Skin epidermis (tissue), 12 donors: Measurements from ENCODE around the gene UPK3BL1.
"Not testable (repeated sequence)": the region's sequence is repeated elsewhere in the genome, so short reads cannot be mapped to it uniquely, and the experiment has no call there.

Source experiments
- H3K27ac ChIP-seq, 21 experiments: fragments of 200-600 bp; sonication (generic) in 11 of 21; one replicate each; pipeline ENCODE4 v1.5.0; 2020; ENCODE audit warnings: mild to moderate bottlenecking in 3 of 21, inconsistent platforms in 2 of 21, moderate library complexity in 2 of 21
- H3K4me3 ChIP-seq, 7 experiments: fragments of 200-600 bp; sonication (generic) in 2 of 7; one replicate each; pipeline ENCODE4 v1.5.0; 2020; ENCODE audit warnings: inconsistent platforms in 2 of 7, mild to moderate bottlenecking in 2 of 7, moderate library complexity in 1 of 7

UPK3BL1 gene, protein sequence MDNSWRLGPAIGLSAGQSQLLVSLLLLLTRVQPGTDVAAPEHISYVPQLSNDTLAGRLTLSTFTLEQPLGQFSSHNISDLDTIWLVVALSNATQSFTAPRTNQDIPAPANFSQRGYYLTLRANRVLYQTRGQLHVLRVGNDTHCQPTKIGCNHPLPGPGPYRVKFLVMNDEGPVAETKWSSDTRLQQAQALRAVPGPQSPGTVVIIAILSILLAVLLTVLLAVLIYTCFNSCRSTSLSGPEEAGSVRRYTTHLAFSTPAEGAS

DNA sequence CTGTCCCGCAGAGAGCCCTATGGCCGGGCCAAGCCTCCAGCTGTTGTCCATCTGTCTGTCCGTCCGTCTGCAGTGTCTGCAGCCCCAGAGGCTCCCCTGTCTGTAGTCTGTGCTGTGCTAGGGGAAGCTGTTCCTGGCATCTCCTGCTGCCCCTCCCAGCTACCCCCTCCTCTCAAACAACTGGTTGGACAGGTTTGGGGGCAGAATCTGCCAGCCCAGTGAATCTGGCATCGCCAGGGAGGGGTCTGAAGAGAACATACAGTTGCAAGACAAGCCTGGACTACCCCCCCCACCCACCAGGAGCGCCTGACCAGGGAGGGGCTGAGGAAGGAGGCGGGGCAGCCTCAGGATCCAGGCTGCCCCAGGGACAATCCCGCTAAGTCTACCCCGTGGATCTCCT lies at the start of gene UPK3BL1:
Gene UPK3BL1, minus strand, starts transcription at position 101 of the 400 bp plus-strand sequence. Its CDS starts 50 bp downstream, at position 51.
- H3K27ac ChIP-seq, H3K4me3 ChIP-seq: not testable (repeated sequence)

DNA sequence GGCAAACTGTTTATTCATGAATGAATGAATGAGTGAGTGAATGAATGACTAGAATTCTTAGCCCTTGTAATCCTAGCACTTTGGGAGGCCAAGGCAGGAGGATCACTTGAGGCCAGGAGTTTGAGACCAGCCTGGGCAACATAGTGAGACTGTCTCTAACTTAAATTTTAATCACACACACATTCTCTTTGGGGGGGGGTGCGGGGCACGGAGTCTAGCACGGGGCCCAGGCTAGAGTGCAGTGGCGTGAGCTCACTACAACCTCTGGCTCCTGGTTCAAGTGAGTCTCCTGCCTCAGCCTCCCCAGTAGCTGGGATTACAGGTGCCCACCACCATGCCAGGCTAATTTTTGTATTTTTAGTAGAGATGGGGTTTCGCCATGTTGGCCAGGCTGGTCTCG lies 48.0 kb upstream of the UPK3BL1 start:
- H3K4me3 ChIP-seq, H3K27ac ChIP-seq: not testable (repeated sequence)

DNA sequence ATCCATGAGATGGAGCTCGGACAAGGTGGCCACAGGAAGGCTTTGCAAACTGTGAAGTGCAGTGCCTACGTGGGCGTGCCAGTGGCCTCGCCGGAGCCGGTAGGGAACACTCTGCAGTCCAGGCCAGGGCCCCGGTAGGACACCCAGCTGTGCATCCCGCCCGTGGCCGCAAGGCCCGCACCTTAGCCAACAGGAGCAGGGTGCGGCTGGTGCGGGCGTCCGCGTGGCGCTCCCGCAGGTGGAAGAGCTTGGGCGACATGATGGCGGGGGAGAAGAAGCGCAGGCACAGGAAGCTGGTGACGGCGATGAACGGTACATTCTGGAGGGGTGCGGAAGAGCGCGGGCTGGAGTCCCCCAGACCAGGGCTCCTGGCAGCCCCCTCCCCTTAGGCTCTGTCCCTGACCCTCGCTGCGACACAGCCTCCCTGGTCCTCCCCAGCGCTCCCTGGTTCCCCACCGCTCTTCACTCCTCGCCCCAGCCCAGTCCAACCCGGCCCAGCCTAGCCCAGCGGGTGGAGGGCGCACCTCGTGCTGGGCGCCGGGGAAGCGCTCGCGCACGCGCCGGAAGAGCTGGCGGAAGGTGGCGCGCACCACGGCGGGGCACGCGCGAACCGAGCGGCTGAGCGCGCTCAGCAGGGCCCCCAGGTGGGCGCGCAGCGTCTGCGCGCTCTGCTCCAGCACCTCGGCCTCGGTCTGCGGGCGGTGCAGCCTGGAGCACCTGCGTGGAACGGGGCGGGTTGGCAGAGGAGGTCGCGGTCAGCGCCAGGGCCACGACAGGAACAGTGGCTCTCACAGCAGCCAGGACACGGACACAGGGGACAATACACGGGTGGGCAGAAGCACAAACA lies 47.1 kb upstream of the UPK3BL1 start:
- Histone ChIP-seq H3K27ac (peak overlapping the region in 1 of 21 experiments; percentile 72), H3K4me3 (peak overlapping the region in 2 of 7 experiments; percentile 30 to 32)

DNA sequence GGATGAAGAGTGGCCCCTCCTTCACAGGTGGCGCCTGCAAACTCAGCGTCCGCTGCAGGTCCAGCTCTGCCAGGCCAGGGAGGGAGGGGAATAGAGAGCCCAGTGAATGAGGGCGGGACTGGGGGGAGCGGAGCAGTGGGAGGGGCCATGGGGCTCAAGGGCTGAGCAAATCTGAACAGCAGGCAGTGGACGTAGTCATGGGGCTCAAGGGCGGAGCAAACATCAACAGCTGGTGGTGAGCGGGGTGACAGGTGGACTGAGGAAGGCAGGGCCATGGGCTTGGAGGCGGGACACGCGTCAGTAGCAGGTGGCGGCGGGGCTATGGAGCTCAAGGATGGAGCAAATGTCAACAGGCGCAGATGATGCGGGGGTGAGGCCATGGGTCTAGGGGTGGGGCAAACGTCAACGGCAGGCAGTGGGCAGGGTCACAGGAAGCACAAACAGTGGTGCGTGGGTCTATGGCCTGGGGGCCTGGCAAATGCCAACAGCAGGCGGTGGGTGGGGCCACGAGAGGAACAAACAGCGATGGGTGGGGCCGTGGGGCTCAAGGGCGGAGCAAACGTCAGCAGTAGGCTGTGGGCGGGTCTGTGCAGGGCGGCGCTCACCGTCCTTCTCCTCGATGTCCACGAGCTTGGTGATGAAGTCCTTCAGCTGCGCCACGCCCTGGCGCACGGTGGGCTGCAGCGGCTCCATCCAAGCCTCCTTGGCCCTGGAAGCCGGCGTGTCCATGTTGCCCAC lies 45.9 kb upstream of the UPK3BL1 start:
- H3K4me3 ChIP-seq, H3K27ac ChIP-seq: not testable (repeated sequence)

DNA sequence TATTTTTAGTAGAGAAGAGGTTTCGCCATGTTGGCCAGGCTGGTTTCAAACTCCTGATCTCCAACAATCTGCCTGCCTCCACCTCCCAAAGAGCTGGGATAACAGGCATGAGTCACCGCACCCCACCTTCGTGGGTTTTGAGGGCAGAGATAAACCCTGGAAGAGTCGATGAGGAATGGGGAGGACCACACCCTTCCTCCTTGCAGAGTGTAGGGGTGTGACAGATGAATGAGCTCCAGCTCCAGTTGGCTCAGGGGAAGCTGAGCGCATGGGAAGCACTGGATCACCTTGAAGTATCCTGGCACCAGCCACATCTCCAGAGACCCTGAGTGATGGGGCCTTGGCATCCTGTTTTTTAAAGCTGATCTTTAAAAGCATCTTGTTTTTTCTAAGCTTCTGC lies 40.0 kb upstream of the UPK3BL1 start:
- not testable (repeated sequence) for H3K27ac ChIP-seq, H3K4me3 ChIP-seq

DNA sequence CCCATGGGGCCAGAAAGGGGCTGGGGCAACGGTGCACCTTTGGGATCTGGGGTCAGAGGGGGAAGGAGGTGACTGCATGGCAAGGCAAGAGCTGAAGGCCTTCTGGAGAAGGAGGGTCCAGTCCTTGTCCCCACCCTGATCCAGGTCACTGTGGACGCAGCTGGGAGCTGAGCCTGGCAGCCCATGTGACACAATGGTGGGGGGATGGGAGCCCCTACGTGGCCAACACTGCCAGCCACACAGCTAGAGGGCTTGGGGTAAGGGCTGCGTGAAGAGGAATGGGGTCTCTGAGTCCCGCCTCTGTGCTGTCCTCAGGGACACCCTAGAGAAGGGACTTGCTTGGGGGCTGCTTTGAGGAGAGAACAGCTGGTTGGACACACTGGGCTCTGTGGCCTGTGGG lies 38.2 kb upstream of the UPK3BL1 start:
- H3K27ac ChIP-seq, H3K4me3 ChIP-seq: not testable (repeated sequence)

DNA sequence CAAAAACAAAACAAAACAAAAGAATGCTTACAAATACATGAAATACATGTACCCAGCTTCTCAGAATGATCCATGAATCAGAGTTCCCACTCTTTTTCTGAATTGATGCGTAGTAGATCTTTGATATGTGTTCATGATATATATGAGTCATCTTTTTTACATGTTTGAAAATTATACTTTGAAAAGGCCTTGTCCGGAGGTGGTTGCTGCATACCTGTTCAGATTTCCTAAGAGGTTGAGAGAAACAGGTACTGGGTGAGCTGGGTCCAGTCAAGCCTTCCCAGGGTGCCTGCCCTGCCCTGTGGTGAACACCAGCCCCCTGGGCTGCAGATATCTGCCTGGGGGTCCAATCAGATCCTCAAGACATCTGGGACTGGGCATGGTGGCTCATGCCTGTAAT lies 33.0 kb upstream of the UPK3BL1 start:
- not testable (repeated sequence) for H3K27ac ChIP-seq, H3K4me3 ChIP-seq

DNA sequence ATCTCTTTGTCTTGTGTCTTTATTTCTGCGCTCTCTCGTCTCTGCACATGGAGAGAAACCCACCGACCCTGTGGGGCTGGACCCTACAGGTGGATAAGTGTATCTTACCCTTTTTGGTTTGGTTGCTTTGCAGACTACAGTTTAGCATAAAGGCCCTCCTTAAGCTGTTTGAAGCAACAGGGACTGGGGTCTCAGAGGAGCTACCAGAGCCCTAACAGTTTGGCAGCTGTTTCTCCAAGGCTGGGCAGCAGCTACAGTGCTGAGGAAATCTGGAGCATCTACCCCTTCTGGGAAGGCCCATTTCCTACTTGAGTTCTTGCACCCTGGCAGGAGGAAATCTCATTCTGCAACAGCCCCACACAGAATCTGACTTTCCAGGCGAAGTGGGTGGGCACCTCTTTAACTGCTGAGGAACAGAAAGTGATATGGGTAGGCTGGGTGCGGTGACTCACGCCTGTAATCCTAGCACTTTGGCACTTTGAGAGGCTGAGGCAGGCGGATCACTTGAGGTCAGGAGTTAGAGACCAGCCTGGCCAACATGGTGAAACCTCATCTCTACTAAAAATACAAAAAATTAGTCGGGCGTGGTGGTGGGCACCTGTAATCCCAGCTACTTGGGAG lies 31.0 kb upstream of the UPK3BL1 start:
- H3K27ac ChIP-seq, H3K4me3 ChIP-seq: not testable (repeated sequence)

DNA sequence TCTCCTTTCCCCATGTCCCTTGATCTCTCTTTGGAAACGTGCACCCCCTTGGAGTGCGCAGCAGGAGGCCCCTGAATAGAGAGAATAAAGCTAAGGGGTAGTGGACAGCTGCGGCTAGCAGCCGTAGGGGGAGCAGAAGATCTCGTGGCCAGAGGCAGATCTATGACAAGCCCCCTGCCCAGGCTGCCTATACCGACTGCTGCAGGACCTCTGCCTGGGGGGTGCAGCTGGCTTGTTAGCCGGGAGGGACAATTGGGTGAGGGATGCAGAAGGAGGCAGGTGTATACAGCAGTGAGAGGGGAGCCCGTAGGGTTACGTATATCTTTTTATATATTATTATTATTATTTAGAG lies 29.3 kb upstream of the UPK3BL1 start:
- not testable (repeated sequence) for H3K27ac ChIP-seq, H3K4me3 ChIP-seq

DNA sequence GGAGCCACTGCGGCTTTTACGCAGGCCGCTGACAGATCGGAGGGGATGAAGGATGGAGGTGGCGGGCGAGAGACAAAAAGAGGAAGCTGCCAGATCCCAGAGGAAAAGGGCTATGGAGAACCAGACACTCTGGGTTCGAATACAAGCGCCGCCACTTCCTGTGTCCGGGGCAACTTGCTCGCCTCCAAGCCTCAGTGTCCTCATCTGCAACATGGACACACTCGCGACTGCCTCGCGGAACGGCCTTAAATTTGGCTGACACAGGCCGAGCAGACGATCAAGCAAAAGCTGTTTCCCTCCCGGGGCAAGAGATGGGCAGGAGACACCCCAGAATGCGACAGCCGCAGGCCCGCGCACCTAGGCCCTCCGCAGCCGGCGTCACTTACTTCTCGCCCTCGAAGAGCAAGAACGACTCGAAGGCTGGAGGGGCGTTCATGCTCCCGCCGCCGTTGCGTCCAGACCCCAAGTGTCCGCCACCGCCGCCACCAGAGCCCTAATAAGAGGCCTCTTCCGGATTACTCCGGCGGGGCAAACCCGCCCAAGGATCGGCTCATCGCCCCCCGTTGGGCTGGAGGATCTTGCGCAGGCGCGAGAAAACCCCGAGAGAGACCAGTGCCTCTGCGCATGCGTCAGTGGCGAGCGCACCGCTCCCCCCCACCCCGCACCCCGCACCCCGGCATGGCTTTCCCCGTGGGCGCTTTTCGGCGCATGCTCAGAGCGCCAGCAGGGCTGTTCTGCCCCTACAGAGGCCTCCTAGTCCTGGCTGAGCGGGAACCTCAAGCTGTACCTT lies 28.8 kb upstream of the UPK3BL1 start, which contains the start of gene POLR2J2:
Gene POLR2J2, minus strand, starts transcription at position 498 of the 790 bp plus-strand sequence. Its CDS starts 62 bp downstream, at position 436.
- H3K27ac ChIP-seq, result peak within 1 kb of the TSS in 5 of 21 experiments; percentile 31 to 79 (median 61)
- peak within 1 kb of the TSS in 2 of 7 experiments; percentile 25 for H3K4me3 ChIP-seq

DNA sequence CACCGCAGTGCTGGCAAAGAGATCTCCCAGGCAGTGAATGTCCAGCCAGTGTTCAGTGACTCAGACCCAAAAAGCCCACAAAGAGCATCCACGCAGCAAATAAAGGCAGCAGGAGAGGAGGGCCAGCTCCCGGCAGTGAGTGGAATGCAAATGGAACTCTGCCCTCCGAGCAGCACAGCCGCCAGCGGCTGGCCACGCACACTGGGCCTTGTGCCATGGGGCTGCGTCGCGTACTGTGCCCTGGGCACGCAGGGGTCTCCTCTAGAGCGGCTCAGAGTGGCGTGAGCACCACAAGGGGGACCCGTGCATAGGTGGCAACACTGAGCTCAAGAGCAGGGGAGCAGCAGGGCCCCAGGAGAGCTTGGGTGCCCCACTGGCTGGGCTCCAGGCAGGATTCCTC lies 24.9 kb upstream of the UPK3BL1 start:
- H3K27ac ChIP-seq, H3K4me3 ChIP-seq: not testable (repeated sequence)

DNA sequence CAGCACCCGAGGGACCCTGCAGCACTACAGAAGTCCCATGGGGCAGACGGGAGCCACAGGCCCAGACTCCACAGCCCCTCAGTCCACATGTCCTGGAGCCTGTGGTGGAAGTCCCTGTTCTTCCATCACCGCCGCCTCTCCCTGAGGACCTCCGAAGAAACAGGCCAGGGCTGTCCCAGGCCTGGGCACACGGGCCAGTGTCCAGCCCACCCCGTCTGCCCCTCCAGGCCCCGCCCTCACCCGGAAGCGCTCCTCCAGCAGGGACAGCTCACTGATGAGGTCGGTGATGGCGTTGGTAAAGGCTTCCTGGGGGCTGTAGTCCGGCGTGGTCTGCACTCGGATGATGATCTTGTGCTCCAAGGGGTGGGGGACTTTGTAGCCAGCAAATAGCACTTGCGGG lies 24.3 kb upstream of the UPK3BL1 start:
- not testable (repeated sequence) for H3K27ac ChIP-seq, H3K4me3 ChIP-seq

DNA sequence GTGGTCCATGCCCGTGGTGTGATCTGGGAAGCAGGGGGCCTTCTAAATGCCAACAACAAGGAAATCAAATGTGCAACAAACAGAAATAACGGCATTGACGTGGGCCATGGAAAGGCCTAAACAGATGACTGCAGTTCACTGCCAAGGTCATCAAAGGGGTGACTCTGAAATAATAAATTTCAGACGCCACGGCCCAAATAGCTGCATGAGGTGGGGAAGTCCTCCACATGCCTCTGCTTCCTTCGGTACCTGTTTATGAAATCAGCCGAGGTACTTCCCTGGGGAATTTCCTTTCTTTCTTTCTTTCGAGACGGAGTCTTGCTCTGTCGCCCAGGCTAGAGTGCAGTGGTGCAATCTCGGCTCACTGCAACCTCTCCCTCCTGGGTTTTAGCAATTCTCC lies 22.2 kb upstream of the UPK3BL1 start:
- H3K4me3 ChIP-seq, H3K27ac ChIP-seq: not testable (repeated sequence)

DNA sequence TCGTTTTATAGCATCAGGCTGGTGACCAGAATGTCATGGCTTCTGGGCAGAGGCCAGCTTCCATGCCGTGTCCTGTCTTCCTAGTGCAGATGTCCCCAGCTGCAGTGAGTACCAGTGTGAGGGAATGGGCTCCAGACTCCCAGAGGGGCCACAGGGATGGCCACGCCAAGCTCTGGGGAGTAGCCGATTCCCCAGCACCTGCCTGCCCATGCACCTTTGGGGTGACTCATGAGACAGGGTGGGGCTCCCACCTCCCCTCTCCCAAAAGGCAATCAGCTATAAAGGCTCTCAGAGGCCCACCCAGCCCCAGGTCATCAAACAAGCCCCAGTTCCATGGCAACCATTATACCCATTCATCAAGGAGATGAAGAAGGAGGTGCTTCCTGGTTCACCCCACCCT lies 7.3 kb upstream of the UPK3BL1 start, which contains the start of gene SPDYE2B:
Gene SPDYE2B, plus strand, starts transcription at position 396 of the 400 bp plus-strand sequence. CDS start 2,030 bp downstream, outside the sequence.
- not testable (repeated sequence) for H3K4me3 ChIP-seq, H3K27ac ChIP-seq

DNA sequence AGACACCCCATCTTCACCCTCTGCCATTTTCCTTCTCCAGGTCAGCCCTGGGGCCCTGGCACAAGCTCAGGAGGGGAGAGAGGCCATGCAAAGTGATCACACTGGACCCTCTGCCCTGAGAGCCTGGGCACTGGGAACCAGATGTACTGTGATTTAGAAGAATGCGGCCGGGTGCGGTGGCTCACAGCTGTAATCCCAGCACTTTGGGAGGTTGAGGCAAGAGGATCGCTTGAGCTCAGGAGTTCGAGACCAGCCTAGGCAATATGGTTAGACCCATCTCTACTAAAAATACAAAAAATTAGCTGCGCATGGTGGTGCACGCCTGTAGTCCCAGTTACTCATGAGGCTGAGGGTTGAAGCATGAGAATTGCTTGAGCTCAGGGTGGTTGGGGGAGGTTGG lies 5.2 kb upstream of the UPK3BL1 start:
- not testable (repeated sequence) for H3K27ac ChIP-seq

DNA sequence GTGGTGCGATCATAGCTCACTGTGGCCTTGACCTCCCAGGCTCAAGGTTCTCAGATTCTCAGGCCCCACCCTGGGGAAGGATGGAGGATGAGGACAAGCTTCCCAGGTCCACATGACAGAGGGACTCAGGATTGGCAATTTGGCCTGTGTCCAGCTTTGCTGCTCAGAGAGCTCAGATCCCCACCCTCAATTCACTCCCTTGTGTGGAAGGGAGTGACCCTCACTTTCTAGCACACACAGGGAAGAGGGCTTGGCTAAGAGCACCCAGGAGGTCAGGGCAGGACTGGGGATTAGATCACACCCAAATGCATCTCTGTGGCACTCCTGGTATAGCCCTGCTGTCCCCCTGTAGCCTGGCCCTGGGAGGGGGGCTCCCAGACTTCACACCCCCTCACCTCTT lies 813 bp upstream of the UPK3BL1 start:
- not testable (repeated sequence) for H3K4me3 ChIP-seq, H3K27ac ChIP-seq

More for the DNA sequence above, 5.2 kb upstream of the UPK3BL1 start:
- H3K4me3 ChIP-seq, result not testable (repeated sequence)

DNA sequence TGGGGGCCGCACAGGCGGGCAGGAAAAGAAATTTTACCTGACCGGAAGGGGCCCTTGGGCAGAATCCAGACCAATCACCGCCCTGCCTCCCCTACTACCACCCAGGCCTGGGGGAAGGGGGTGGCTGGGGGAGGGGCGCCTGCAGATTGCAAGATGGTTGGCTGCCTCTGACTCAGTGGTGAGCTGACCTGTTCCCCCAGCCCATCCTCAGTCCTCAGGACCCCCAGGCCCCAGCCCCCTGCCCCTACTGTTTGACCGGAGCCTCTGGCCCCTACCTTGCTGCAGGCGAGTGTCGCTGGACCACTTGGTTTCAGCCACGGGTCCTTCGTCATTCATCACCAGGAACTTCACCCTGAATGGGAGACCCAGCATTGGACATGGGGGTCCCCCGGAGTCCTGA lies 3.7 kb downstream of the UPK3BL1 start:
- H3K4me3 ChIP-seq, H3K27ac ChIP-seq: not testable (repeated sequence)

DNA sequence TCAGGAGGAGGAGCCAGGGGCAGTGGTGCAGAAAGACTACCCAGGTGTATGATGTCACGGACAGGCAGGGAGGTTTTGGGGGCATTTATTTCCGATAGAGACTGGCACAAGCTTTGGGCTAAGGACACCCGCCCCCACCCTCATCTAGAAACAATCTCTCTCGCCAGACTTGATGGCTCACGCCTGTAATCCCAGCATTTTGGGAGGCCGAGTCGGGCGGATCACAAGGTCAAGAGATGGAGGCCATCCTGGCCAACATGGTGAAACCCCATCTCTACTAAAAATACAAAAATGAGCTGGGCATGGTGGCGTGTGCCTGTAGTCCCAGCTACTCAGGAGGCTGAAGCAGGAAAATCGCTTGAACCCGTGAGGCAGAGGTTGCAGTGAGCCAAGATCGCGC lies 5.6 kb downstream of the UPK3BL1 start:
- H3K4me3 ChIP-seq, H3K27ac ChIP-seq: not testable (repeated sequence)

DNA sequence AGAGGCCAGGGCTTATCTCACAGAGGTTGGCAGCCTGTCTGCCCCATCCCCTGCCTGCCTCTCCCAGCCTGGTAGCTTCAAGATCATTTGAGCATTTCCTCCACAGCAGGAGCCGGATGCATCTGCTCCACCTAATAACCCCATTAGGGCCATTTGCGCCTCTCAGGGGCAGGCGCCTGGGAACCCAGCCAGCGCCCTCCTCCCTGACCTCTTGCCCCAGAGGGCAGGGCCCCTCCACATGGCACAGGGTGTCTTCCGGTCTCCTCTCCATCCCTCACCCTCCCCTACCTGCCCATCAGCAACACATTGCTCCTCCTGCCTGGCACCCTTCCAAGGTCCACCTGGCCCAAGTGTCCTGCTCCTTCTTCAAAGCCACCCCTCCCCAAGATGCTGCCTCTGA lies 7.2 kb downstream of the UPK3BL1 start:
- H3K27ac ChIP-seq, result not testable (repeated sequence)

More for the DNA sequence above, 7.2 kb downstream of the UPK3BL1 start:
- not testable (repeated sequence) for H3K4me3 ChIP-seq
